ENCODE results near the gene XYLB.
"Not testable (repeated sequence)": the region's sequence is repeated elsewhere in the genome, so short reads cannot be mapped to it uniquely, and the experiment has no call there.

Gene XYLB

GRCh38 chr3:38421679-38422336, 75.2 kb downstream of the XYLB start:
- in situ Hi-C loops (cut with HindIII; ENCODE audit: low pct_ligation_motif_present, low sequenced_read_pairs) = no loop called here
- TF ChIP-seq, protein P1, sequence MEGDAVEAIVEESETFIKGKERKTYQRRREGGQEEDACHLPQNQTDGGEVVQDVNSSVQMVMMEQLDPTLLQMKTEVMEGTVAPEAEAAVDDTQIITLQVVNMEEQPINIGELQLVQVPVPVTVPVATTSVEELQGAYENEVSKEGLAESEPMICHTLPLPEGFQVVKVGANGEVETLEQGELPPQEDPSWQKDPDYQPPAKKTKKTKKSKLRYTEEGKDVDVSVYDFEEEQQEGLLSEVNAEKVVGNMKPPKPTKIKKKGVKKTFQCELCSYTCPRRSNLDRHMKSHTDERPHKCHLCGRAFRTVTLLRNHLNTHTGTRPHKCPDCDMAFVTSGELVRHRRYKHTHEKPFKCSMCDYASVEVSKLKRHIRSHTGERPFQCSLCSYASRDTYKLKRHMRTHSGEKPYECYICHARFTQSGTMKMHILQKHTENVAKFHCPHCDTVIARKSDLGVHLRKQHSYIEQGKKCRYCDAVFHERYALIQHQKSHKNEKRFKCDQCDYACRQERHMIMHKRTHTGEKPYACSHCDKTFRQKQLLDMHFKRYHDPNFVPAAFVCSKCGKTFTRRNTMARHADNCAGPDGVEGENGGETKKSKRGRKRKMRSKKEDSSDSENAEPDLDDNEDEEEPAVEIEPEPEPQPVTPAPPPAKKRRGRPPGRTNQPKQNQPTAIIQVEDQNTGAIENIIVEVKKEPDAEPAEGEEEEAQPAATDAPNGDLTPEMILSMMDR (IDR thresholded peaks at IDR 0.05; ENCODE audit: low read depth, low read length, missing control alignments) = no peak
- DNase-seq = no peak
- Histone ChIP-seq H3K4me3 (ENCODE audit: low read depth, low read length) (no peak overlapping the region), H3K36me3 (replicated peaks) (no peaks in the 10 kb centered on the region), H3K27me3 (replicated peaks) (no peaks in the 10 kb centered on the region), H3K27ac (no peak overlapping the region)

GRCh38 chr3:38426798-38427426, 80.3 kb downstream of the XYLB start:
- H3K27me3 ChIP-seq (replicated peaks); H3K4me3 ChIP-seq (ENCODE audit: low read depth, low read length); H3K27ac ChIP-seq; DNase-seq; H3K36me3 ChIP-seq (replicated peaks); in situ Hi-C loops (cut with HindIII; ENCODE audit: low pct_ligation_motif_present, low sequenced_read_pairs): not testable (repeated sequence)

GRCh38 chr3:38432871-38433658, 86.5 kb downstream of the XYLB start:
- DNase-seq; H3K36me3 ChIP-seq (replicated peaks); in situ Hi-C loops (cut with HindIII; ENCODE audit: low pct_ligation_motif_present, low sequenced_read_pairs); H3K27me3 ChIP-seq (replicated peaks); H3K27ac ChIP-seq; H3K4me3 ChIP-seq (ENCODE audit: low read depth, low read length): not testable (repeated sequence)

DNA sequence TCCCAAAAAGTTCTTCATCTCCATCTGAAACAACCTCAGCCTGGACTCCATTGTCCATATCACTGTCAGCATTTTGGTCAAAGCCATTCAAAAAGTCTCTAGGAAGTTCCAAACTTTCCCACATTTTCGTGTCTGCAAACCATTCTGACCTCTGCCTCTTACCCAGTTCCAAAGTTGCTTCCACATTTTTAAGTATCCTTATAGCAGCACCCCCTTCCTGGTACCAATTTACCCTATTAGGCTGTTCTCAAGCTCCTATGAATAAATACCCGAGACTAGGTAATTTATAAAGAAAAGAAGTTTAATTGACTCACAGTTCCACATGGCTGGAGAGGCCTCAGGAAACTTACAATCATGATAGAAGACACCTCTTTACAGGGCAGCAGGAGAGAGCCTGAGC, 87.1 kb downstream of the XYLB start:
- H3K27ac ChIP-seq; H3K27me3 ChIP-seq (replicated peaks); H3K4me3 ChIP-seq (ENCODE audit: low read depth, low read length); H3K36me3 ChIP-seq (replicated peaks); in situ Hi-C loops (cut with HindIII; ENCODE audit: low pct_ligation_motif_present, low sequenced_read_pairs); DNase-seq: not testable (repeated sequence)

GRCh38 chr3:38438436-38439069, 92.0 kb downstream of the XYLB start:
- in situ Hi-C loops (cut with HindIII; ENCODE audit: low pct_ligation_motif_present, low sequenced_read_pairs) = not testable (repeated sequence)
- DNase-seq = peak; percentile 45

GRCh38 chr3:38443205-38443604, 96.6 kb downstream of the XYLB start:
- H3K27ac ChIP-seq; H3K36me3 ChIP-seq (replicated peaks); in situ Hi-C loops (cut with HindIII; ENCODE audit: low pct_ligation_motif_present, low sequenced_read_pairs); DNase-seq; H3K4me3 ChIP-seq (ENCODE audit: low read depth, low read length); H3K27me3 ChIP-seq (replicated peaks): not testable (repeated sequence)

More at GRCh38 chr3:38438436-38439069, 92.0 kb downstream of the XYLB start:
- H3K4me3 ChIP-seq (ENCODE audit: low read depth, low read length); H3K27me3 ChIP-seq (replicated peaks); H3K27ac ChIP-seq; H3K36me3 ChIP-seq (replicated peaks): not testable (repeated sequence)

DNA sequence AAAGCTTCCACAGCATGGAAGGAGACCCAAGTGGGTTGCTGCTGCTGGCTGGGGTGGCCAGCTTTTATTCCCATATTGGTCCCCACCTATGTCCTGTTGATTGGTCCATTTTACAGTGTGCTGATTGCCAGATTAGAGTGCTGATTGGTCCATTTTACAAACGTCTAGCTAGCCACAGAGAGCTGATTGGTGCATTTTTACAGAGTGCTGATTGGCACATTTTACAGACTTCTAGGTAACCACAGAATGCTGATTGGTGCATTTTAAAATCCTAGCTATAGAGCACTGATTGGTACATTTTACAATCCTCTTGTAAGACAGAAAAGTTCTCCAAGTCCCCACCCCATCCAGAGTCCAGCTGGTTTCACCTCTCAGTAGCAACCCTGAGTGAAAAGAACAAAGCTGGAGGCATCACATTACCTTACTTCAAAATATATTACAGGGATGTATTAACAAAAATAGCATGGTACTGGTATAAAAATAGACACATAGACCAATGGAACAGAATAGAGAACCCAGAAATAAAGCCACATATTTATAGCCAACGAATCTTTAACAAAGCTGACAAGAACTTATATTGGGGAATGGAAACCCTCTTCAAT, 99.6 kb downstream of the XYLB start:
- H3K27ac ChIP-seq = no peak overlapping the region
- no peaks in the 10 kb centered on the region for H3K27me3 ChIP-seq (replicated peaks)
- no peak for DNase-seq
- TF ChIP-seq, protein P1 (IDR thresholded peaks at IDR 0.05; ENCODE audit: low read depth, low read length, missing control alignments) = no peak
- H3K36me3 ChIP-seq (replicated peaks) = no peaks in the 10 kb centered on the region
- no peak overlapping the region for H3K4me3 ChIP-seq (ENCODE audit: low read depth, low read length)
- in situ Hi-C loops (cut with HindIII; ENCODE audit: low pct_ligation_motif_present, low sequenced_read_pairs) = no loop called here

GRCh38 chr3:38446812-38447211, 100.2 kb downstream of the XYLB start:
- TF ChIP-seq, protein P1 (IDR thresholded peaks at IDR 0.05; ENCODE audit: low read depth, low read length, missing control alignments) = no peak
- in situ Hi-C loops (cut with HindIII; ENCODE audit: low pct_ligation_motif_present, low sequenced_read_pairs) = no loop called here
- no peak for DNase-seq
- no peaks in the 10 kb centered on the region for H3K27me3 ChIP-seq (replicated peaks)
- H3K36me3 ChIP-seq (replicated peaks) = no peaks in the 10 kb centered on the region
- H3K27ac ChIP-seq = no peak overlapping the region
- H3K4me3 ChIP-seq (ENCODE audit: low read depth, low read length) = no peak overlapping the region

Data from brain microvascular endothelial cell (primary cell).